Hepatocyte (in vitro differentiated cells): ENCODE data around the gene APBA2. TPM values are rescaled to one million over a fixed set of nuclear protein-coding genes. Genes with fewer than 3 reads are reported as not detected.

ENCODE experiments used
- DNase-seq: peaks from one replicate; pipeline ENCODE4 v3.0.0-alpha.2; 2016; ENCODE audit warnings: low spot score
- H2AFZ ChIP-seq: fragments of 200-600 bp; sonication (generic); 2 replicates; pipeline ENCODE4 v1.6.0; 2016; ENCODE audit warnings: antibody characterized with exemption, mild to moderate bottlenecking
- H3K27ac ChIP-seq: fragments of 200-600 bp; sonication (generic); 2 replicates; pipeline ENCODE4 v1.5.1; 2016; ENCODE audit warnings: mild to moderate bottlenecking
- H3K27me3 ChIP-seq: fragments of 200-600 bp; sonication (generic); 2 replicates; pipeline ENCODE4 v1.6.1; 2016
- H3K36me3 ChIP-seq: fragments of 200-600 bp; sonication (generic); replicated peaks from 2 replicates; pipeline ENCODE4 v1.5.1; 2016; ENCODE audit warnings: low read depth; ENCODE audit not compliant: insufficient read depth
- H3K4me1 ChIP-seq: fragments of 200-600 bp; sonication (generic); 2 replicates; pipeline ENCODE4 v1.5.1; 2016; ENCODE audit warnings: mild to moderate bottlenecking, moderate library complexity; ENCODE audit not compliant: insufficient read depth
- H3K4me2 ChIP-seq: fragments of 200-600 bp; sonication (generic); 2 replicates; pipeline ENCODE4 v1.6.0; 2016
- H3K4me3 ChIP-seq: fragments of 200-600 bp; sonication (generic); 2 replicates; pipeline ENCODE4 v1.5.1; 2016; ENCODE audit warnings: mild to moderate bottlenecking
- H3K79me2 ChIP-seq: fragments of 200-600 bp; sonication (generic); 2 replicates; pipeline ENCODE4 v1.6.0; 2017; ENCODE audit warnings: mild to moderate bottlenecking
- H3K9me2 ChIP-seq: fragments of 200-600 bp; sonication (generic); replicated peaks from 2 replicates; pipeline ENCODE4 v1.6.0; 2017; ENCODE audit warnings: mild to moderate bottlenecking; ENCODE audit not compliant: insufficient read depth
- H3K9me3 ChIP-seq: fragments of 200-600 bp; sonication (generic); 2 replicates; pipeline ENCODE4 v1.5.1; 2016; ENCODE audit warnings: low read depth, mild to moderate bottlenecking
- H4K20me1 ChIP-seq: fragments of 200-600 bp; sonication (generic); 2 replicates; pipeline ENCODE4 v1.6.0; 2016; ENCODE audit warnings: mild to moderate bottlenecking; ENCODE audit not compliant: insufficient read depth, poor library complexity, severe bottlenecking
- EZH2 ChIP-seq: fragments of 200-600 bp; sonication (generic); IDR thresholded peaks from 2 replicates; pipeline ENCODE4 v1.6.1; 2016; ENCODE audit warnings: antibody characterized with exemption, mild to moderate bottlenecking, borderline replicate concordance
- EZH2phosphoT487 ChIP-seq: fragments of 200-600 bp; sonication (generic); IDR thresholded peaks from one replicate; pipeline ENCODE4 v1.6.1; 2018; ENCODE audit warnings: antibody characterized with exemption, mild to moderate bottlenecking, low read depth, moderate library complexity; ENCODE audit not compliant: unreplicated experiment, severe bottlenecking
- WGBS: methylation state at CpG from one replicate; pipeline ENCODE4 v1.1.6; 2016; ENCODE audit warnings: low lambda C conversion rate; ENCODE audit errors: missing lambda C conversion rate; 5-methylcytosine and 5-hydroxymethylcytosine counted together
- polyA plus RNA-seq: library from polyadenylated mRNA; unstranded; fragments of >200 nt; fragmentation: Nextera tagmentation; extraction: Ambion mirVana; gene quantifications from 2 replicates; pipeline ENCODE4 v1.2.1, GENCODE V29; 2016
- total RNA-seq: library from RNA; depleted of rRNA; stranded (reverse); fragments of >200 nt; gene quantifications from 2 replicates; pipeline ENCODE4 v1.2.3, GENCODE V29; 2014
- TF ChIP-seq, protein P1 (sequence below): fragments of 200-600 bp; sonication (generic); IDR thresholded peaks from 2 replicates; pipeline ENCODE4 v1.5.1; 2016; ENCODE audit warnings: antibody characterized with exemption, mild to moderate bottlenecking; ENCODE audit not compliant: poor library complexity

The APBA2 gene
- total and polyA plus RNA-seq, 2 experiments from 2014 or later = 8.4 to 10.1 TPM

DNA sequence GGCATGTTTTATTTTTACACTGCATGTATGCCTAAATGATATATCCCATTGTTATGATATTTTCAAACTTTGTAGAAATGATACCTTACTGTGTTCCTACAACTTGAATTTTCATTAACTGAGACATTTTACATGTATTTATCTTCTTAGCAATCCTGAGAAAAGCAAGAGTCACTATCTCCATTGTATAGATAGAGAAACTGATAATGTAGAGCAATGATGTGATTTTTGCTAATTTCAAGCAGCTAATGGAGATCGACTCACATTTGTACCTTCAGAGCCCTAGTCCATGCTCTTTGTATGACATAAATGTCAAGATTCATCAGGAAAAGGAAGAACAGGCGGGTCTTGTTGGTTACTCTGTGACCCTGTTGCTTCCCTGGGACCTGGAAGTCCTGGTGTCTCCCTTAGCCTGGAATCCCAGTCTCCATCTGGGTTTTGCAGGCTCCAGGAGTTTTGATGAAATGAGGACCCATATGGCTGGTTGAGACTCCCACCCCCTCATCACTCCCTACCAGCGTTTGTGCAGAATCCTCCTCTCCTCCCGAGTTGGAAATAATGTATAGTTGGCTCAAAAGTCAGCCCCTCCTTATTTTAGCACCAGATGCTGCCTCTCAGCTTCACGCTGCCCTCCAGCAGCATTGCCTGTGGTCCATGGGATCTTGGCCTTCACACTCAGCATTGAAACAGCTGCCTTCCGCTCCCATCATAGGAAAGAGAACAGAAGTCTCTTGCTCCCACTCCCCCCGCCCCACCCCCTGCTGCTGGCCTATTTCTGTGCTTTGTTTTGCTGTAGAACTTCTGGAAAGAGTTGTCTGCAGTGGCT, 67.1 kb downstream of the APBA2 start:
- H3K4me2 ChIP-seq = no peak overlapping the region
- H4K20me1 ChIP-seq = no peaks in the 10 kb centered on the region
- no peaks in the 10 kb centered on the region for H3K36me3 ChIP-seq
- H3K27me3 ChIP-seq = no peaks in the 10 kb centered on the region
- no peak for DNase-seq
- no peaks in the 10 kb centered on the region for H3K79me2 ChIP-seq
- H3K9me3 ChIP-seq = no peaks in the 10 kb centered on the region
- TF ChIP-seq, protein P1, sequence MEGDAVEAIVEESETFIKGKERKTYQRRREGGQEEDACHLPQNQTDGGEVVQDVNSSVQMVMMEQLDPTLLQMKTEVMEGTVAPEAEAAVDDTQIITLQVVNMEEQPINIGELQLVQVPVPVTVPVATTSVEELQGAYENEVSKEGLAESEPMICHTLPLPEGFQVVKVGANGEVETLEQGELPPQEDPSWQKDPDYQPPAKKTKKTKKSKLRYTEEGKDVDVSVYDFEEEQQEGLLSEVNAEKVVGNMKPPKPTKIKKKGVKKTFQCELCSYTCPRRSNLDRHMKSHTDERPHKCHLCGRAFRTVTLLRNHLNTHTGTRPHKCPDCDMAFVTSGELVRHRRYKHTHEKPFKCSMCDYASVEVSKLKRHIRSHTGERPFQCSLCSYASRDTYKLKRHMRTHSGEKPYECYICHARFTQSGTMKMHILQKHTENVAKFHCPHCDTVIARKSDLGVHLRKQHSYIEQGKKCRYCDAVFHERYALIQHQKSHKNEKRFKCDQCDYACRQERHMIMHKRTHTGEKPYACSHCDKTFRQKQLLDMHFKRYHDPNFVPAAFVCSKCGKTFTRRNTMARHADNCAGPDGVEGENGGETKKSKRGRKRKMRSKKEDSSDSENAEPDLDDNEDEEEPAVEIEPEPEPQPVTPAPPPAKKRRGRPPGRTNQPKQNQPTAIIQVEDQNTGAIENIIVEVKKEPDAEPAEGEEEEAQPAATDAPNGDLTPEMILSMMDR = no peak
- TF ChIP-seq EZH2 (no peak), EZH2phosphoT487 (no peak)
- no peaks in the 10 kb centered on the region for H3K9me2 ChIP-seq
- H3K4me3 ChIP-seq = no peak overlapping the region
- peaks cover 14% of the 10 kb centered on the region for H3K4me1 ChIP-seq
- 82% methylated on average over 7 of the region's 7 CpGs for WGBS
- H2AFZ ChIP-seq = no peak overlapping the region
- H3K27ac ChIP-seq = no peak overlapping the region

- 90% methylated on average over 15 of the region's 15 CpGs for WGBS
- no peak overlapping the region for H2AFZ ChIP-seq
Observed at GRCh38 chr15:28953573-28954195, 67.9 kb downstream of the APBA2 start.

GRCh38 chr15:28954466-28955159, 68.8 kb downstream of the APBA2 start:
- no peaks in the 10 kb centered on the region for H3K27me3 ChIP-seq
- no peaks in the 10 kb centered on the region for H3K79me2 ChIP-seq
- no peak overlapping the region for H3K27ac ChIP-seq
- H3K4me3 ChIP-seq = no peak overlapping the region
- H3K4me1 ChIP-seq = peaks cover 14% of the 10 kb centered on the region
- H3K4me2 ChIP-seq = no peak overlapping the region
- no peak overlapping the region for H2AFZ ChIP-seq
- TF ChIP-seq EZH2phosphoT487 = no peak
- TF ChIP-seq EZH2 = no peak
- TF ChIP-seq, protein P1 = no peak
- no peaks in the 10 kb centered on the region for H3K36me3 ChIP-seq
- no peaks in the 10 kb centered on the region for H3K9me2 ChIP-seq
- H3K9me3 ChIP-seq = no peaks in the 10 kb centered on the region
- 71% methylated on average over 12 of the region's 12 CpGs for WGBS
- no peaks in the 10 kb centered on the region for H4K20me1 ChIP-seq
- no peak for DNase-seq

More at GRCh38 chr15:28953573-28954195, 67.9 kb downstream of the APBA2 start:
- no peak overlapping the region for H3K4me2 ChIP-seq
- H3K4me3 ChIP-seq = no peak overlapping the region
- H3K27ac ChIP-seq = no peak overlapping the region
- no peaks in the 10 kb centered on the region for H3K9me3 ChIP-seq
- H3K27me3 ChIP-seq = no peaks in the 10 kb centered on the region
- DNase-seq = no peak
- no peak for TF ChIP-seq EZH2phosphoT487
- TF ChIP-seq, protein P1 = no peak
- TF ChIP-seq EZH2 = no peak
- no peaks in the 10 kb centered on the region for H3K36me3 ChIP-seq
- no peaks in the 10 kb centered on the region for H4K20me1 ChIP-seq
- H3K79me2 ChIP-seq = no peaks in the 10 kb centered on the region
- no peaks in the 10 kb centered on the region for H3K9me2 ChIP-seq
- H3K4me1 ChIP-seq = peaks cover 14% of the 10 kb centered on the region
